Brain microvascular endothelial cell (primary cell): Measurements from ENCODE around the gene ABCC1.

ENCODE experiments used
- DNase-seq: peaks from one replicate; pipeline ENCODE4 v3.0.0-alpha.2; 2020
- H3K27ac ChIP-seq: fragments of 250-450 bp; sonication (Bioruptor Pico); 2 replicates; pipeline ENCODE4 v1.5.1; 2020; ENCODE audit warnings: mild to moderate bottlenecking, moderate library complexity
- H3K27me3 ChIP-seq: fragments of 250-450 bp; sonication (Bioruptor Pico); replicated peaks from 2 replicates; pipeline ENCODE4 v1.5.1; 2020; ENCODE audit warnings: mild to moderate bottlenecking
- H3K36me3 ChIP-seq: fragments of 250-450 bp; sonication (Bioruptor Pico); replicated peaks from 2 replicates; pipeline ENCODE4 v1.5.1; 2020; ENCODE audit warnings: mild to moderate bottlenecking
- H3K4me3 ChIP-seq: 2 replicates; pipeline ENCODE4 v1.5.1; 2011; ENCODE audit warnings: low read depth, mild to moderate bottlenecking, control low read depth, low read length, moderate library complexity
- in situ Hi-C: cut with HindIII; loops from 2 replicates; pipeline ENCODE4 v1.10.0; 2017; ENCODE audit warnings: low sequenced_read_pairs, low pct_ligation_motif_present
- TF ChIP-seq, protein P1 (sequence below): IDR thresholded peaks from 2 replicates; pipeline ENCODE4 v1.5.1; 2011; ENCODE audit warnings: low read depth, mild to moderate bottlenecking, moderate library complexity, low read length, control low read depth, inconsistent platforms; ENCODE audit errors: missing control alignments

ABCC1 gene

DNA sequence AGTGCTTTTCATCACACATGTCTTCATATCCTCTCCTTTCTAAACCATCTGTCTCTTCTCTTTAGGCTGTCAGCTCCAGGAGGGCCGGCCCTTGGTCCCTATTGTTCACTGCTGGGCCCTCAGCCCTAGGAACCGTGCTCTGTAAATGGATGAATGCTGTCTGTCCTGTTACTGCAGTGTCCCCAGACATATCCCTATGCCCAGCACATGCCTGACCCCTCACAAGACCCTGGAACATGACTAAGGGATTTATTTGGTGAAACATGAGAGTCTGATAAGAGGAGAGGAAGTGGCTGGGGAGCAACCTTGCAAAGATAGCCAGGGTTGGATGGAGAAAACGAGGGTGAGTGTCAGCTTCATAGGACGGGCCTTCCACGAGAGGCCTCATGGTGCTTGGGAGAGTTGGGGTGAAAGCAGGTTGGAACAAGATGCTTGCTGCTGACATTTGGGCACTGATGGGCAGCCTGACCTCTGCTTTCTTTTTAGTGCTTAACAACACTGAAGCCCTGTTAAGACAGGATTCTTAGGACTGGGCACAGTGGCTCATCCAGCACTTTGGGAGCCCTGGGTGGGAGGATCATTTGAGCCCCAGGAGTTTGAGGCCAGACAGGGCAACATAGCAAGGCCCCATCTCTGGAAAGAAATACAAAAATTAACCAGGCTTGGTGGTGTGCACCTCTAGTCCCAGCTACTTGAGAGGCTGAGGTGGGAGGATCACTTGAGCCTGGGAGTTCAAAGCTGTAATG lies 39.0 kb downstream of the ABCC1 start:
- Histone ChIP-seq H3K27me3 (no peaks in the 10 kb centered on the region), H3K36me3 (no peaks in the 10 kb centered on the region), H3K4me3 (no peak overlapping the region), H3K27ac (peak overlapping the region; percentile 49)
- DNase-seq, result peak; percentile 43
- TF ChIP-seq, protein P1, sequence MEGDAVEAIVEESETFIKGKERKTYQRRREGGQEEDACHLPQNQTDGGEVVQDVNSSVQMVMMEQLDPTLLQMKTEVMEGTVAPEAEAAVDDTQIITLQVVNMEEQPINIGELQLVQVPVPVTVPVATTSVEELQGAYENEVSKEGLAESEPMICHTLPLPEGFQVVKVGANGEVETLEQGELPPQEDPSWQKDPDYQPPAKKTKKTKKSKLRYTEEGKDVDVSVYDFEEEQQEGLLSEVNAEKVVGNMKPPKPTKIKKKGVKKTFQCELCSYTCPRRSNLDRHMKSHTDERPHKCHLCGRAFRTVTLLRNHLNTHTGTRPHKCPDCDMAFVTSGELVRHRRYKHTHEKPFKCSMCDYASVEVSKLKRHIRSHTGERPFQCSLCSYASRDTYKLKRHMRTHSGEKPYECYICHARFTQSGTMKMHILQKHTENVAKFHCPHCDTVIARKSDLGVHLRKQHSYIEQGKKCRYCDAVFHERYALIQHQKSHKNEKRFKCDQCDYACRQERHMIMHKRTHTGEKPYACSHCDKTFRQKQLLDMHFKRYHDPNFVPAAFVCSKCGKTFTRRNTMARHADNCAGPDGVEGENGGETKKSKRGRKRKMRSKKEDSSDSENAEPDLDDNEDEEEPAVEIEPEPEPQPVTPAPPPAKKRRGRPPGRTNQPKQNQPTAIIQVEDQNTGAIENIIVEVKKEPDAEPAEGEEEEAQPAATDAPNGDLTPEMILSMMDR, result no peak
- in situ Hi-C loops, result no loop called here

DNA sequence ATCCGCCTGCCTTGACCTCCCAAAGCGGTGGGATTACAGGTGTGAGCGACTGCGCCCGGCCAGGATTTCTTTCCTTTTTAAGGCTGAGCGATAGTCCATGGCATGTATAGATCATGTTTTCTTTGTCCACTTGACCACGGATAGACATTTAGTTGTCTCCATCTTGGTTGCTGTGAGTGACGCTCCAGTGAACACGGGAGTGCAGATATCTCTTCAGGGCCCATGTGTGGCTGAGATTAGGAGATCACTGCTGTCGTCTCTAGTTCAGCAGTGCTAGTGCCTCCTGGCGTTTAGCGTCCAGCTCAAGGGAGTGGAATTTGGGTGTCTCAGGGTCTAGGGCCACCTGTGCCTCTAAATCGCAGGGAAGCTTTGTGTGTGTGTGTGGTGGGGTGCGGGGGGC lies 41.5 kb downstream of the ABCC1 start:
- Histone ChIP-seq H3K27ac (no peak overlapping the region), H3K4me3 (no peak overlapping the region), H3K36me3 (no peaks in the 10 kb centered on the region), H3K27me3 (no peaks in the 10 kb centered on the region)
- in situ Hi-C loops, result no loop called here
- TF ChIP-seq, protein P1, result no peak
- DNase-seq, result no peak

DNA sequence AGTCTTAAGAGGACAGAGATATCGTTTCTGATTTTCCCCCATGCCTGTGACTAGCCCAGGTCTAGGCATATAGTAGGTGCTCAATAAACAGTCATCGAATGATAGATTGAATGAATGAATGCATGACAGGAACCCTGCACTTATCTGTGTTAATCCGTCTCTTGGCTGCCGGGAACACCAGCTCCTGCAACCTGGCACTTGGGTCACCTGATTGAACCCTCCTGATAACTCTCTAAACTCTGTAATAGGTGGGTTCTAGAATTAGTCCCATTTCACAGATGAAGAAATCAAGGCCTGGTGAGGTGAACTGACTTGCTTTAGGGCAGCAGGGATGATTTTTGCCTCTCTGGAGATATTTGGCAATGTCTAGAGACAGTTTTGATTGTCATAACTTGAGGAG lies 43.7 kb downstream of the ABCC1 start:
- no peak for DNase-seq
- Histone ChIP-seq H3K27me3 (no peaks in the 10 kb centered on the region), H3K36me3 (no peaks in the 10 kb centered on the region), H3K4me3 (no peak overlapping the region), H3K27ac (peak overlapping the region; percentile 37)
- in situ Hi-C loops, result no loop called here
- TF ChIP-seq, protein P1, result no peak

DNA sequence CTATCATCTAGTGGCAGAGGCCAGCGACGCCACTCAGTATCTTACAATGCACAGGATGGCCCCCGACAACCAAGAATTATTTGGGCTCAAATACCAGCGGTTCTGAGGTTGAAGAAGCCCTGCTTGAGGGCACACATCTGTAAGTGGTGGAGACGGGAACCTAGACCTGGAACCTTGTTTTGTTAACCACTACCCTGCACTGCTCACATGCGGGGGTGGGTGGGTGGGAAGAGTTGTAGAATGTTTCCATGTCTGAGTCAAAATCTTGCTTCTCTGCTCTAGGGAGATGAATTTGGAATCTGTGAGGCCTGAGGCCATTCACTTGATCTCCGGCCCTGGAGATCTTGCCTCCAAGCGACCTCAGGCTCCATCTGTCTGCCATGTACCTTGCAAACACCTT lies 44.1 kb downstream of the ABCC1 start:
- TF ChIP-seq, protein P1, result no peak
- Histone ChIP-seq H3K27ac (peak overlapping the region; percentile 85), H3K27me3 (no peaks in the 10 kb centered on the region), H3K36me3 (no peaks in the 10 kb centered on the region), H3K4me3 (no peak overlapping the region)
- no peak for DNase-seq
- in situ Hi-C loops, result no loop called here

DNA sequence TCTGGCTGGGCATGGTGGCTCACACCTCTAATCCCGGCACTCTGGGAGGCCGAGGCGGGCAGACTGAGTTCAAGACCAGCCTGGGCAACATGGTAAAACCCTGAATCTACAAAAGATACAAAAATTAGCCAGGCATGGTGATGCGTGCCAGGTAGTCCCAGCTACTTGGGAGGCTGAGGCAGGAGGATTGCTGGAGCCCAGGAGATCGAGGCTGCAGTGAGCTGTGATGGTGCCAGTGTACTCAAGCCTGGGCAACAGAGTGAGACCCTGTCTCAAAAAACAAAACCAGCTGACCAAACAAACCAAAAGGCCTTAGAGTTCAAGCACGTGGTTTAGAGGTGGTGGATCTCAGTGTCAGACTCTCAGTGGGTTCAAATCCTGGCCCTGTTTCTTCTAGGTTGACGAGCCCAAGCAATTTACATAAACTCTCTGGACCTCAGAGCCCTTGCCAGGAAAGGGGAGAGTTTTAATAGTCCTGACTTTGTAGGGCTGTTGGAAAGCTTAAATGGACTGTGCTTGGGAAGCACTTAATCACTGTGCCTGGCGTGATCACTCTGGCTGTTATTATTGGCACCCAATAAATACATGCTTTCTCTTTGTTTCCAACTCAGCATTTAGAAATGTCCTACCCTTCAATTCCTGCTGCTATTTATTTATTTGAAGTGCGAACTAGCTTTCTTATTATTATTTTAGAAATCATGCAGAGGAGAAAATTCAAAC lies 44.7 kb downstream of the ABCC1 start:
- Histone ChIP-seq H3K4me3 (no peak overlapping the region), H3K27ac (peak overlapping the region; percentile 85), H3K36me3 (no peaks in the 10 kb centered on the region), H3K27me3 (no peaks in the 10 kb centered on the region)
- TF ChIP-seq, protein P1, result no peak
- in situ Hi-C loops, result no loop called here
- peak; percentile 65 for DNase-seq
